Sigmoid colon (tissue), 7 donors: ENCODE data around the gene PIK3R5. TPM values are rescaled to one million over a fixed set of nuclear protein-coding genes. Genes with fewer than 3 reads are reported as not detected.
"Not testable (repeated sequence)": the region's sequence is repeated elsewhere in the genome, so short reads cannot be mapped to it uniquely, and the experiment has no call there.

Experiments used
- DNase-seq: peaks from one replicate; pipeline ENCODE4 v3.0.0-alpha.2; 2019
- H3K27ac ChIP-seq, 4 donors: fragments of 200-600 bp; sonication (generic); one replicate each; pipeline ENCODE4 v1.5.1; 2016 to 2019; ENCODE audit warnings: mild to moderate bottlenecking in 1 of 4
- H3K27me3 ChIP-seq, 3 donors: fragments of 200-600 bp; sonication (generic); one replicate each; pipeline ENCODE4 v1.5.1; 2019; ENCODE audit warnings: mild to moderate bottlenecking in 1 of 3
- H3K36me3 ChIP-seq, 4 donors: fragments of 200-600 bp; sonication (generic); one replicate each; pipeline ENCODE4 v1.5.1; 2016 to 2019
- H3K4me1 ChIP-seq, 4 donors: fragments of 200-600 bp; sonication (generic); one replicate each; pipeline ENCODE4 v1.5.1; 2017 to 2019
- H3K4me3 ChIP-seq, 4 donors: fragments of 200-600 bp; sonication (generic); one replicate each; pipeline ENCODE4 v1.5.1; 2017 to 2019; ENCODE audit warnings: mild to moderate bottlenecking in 2 of 4, moderate library complexity in 1 of 4
- H3K9me3 ChIP-seq, 4 donors: fragments of 200-600 bp in 3 of 4; sonication (generic) in 3 of 4; one replicate each; pipeline versions ENCODE4 v1.5.1 to v1.6.1; 2013 to 2019
- CTCF ChIP-seq, 4 experiments: fragments of 450-650 bp in 3 of 4; fragments of 200-600 bp in 1 of 4; IDR thresholded peaks; one replicate each; pipeline ENCODE4 v1.5.1; 2016 to 2019; ENCODE audit warnings: antibody characterized with exemption in 4 of 4, mild to moderate bottlenecking in 3 of 4, moderate library complexity in 2 of 4
- EP300 ChIP-seq, 4 donors: sonication (generic); formaldehyde crosslinking; IDR thresholded peaks; one replicate each; pipeline ENCODE4 v1.6.1; 2017; ENCODE audit warnings: antibody characterized with exemption in 4 of 4
- POLR2A ChIP-seq, 2 donors: fragments of 450-650 bp; IDR thresholded peaks; one replicate each; pipeline ENCODE4 v1.6.1; 2016; ENCODE audit warnings: antibody characterized with exemption in 2 of 2, mild to moderate bottlenecking in 2 of 2, moderate library complexity in 2 of 2
- POLR2AphosphoS5 ChIP-seq, 4 donors: sonication (generic); formaldehyde crosslinking; IDR thresholded peaks; one replicate each; pipeline ENCODE4 v1.6.1; 2017; ENCODE audit warnings: antibody characterized with exemption in 4 of 4
- WGBS, 2 donors: extraction: QIAGEN DNeasy Blood & Tissue Kit; methylation state at CpG; one replicate each; pipeline ENCODE4 v1.1.7; 2013; 5-methylcytosine and 5-hydroxymethylcytosine counted together
- intact Hi-C: fragments of 100-400 bp; cut with DNase I; formaldehyde crosslinking; loops from one replicate; pipeline ENCODE4 v1.15.1; 2023
- polyA plus RNA-seq, 3 donors: library from polyadenylated mRNA; stranded (reverse); fragments of 200-250 nt; gene quantifications; one replicate each; pipeline ENCODE4 v1.2.3, GENCODE V29; 2013
- total RNA-seq, 4 donors: library from RNA; depleted of rRNA; stranded (reverse); fragments of >200 nt; gene quantifications; one replicate each; pipeline ENCODE4 v1.1.0, GENCODE V29; 2016
- donor health status: healthy with polysubstance abuse.
- donor health status: Bipolar disorder and iron deficiency.
- donor health status: healthy.

The PIK3R5 gene
- total and polyA plus RNA-seq, 7 donors: 2.4 to 13.6 (median 8.2) TPM

- no peak overlapping the region for H3K4me3 ChIP-seq
- no peaks in the 10 kb centered on the region for H3K36me3 ChIP-seq
- DNase-seq: no peak
- H3K27ac ChIP-seq: no peak overlapping the region
- H3K9me3 ChIP-seq: no peaks in the 10 kb centered on the region
- no peaks in the 10 kb centered on the region for H3K4me1 ChIP-seq
- no peak for TF ChIP-seq CTCF (IDR thresholded peaks at IDR 0.05)
- TF ChIP-seq POLR2AphosphoS5 (IDR thresholded peaks at IDR 0.05): no peak
- no peak for TF ChIP-seq POLR2A (IDR thresholded peaks at IDR 0.05)
- TF ChIP-seq EP300 (IDR thresholded peaks at IDR 0.05): no peak
- intact Hi-C loops: no loop called here
- 61 to 74% methylated on average over 8 of the region's 8 CpGs for WGBS, 2 donors
- H3K27me3 ChIP-seq: peaks cover 0 to 2% (median 0%) of the 10 kb centered on the region in 3 donors
Observed at GRCh38 chr17:8888704-8889302, 76.7 kb downstream of the PIK3R5 start.

- Histone ChIP-seq H3K27me3 (peaks cover 0 to 2% (median 0%) of the 10 kb centered on the region in 3 donors), H3K9me3 (no peaks in the 10 kb centered on the region), H3K36me3 (no peaks in the 10 kb centered on the region), H3K27ac (no peak overlapping the region), H3K4me1 (no peaks in the 10 kb centered on the region), H3K4me3 (no peak overlapping the region)
- TF ChIP-seq POLR2A (IDR thresholded peaks at IDR 0.05) (no peak), POLR2AphosphoS5 (IDR thresholded peaks at IDR 0.05) (no peak), CTCF (IDR thresholded peaks at IDR 0.05) (no peak), EP300 (IDR thresholded peaks at IDR 0.05) (no peak)
- DNase-seq: no peak
- intact Hi-C loops: no loop called here
- WGBS, 2 donors: 67 to 77% methylated on average over 39 of the region's 39 CpGs
Observed at GRCh38 chr17:8887834-8888703, 77.4 kb downstream of the PIK3R5 start.

- Histone ChIP-seq H3K27me3 (peaks cover 0 to 2% (median 0%) of the 10 kb centered on the region in 3 donors), H3K4me3 (no peak overlapping the region), H3K27ac (no peak overlapping the region), H3K4me1 (no peaks in the 10 kb centered on the region), H3K36me3 (no peaks in the 10 kb centered on the region), H3K9me3 (no peaks in the 10 kb centered on the region)
- TF ChIP-seq POLR2A (IDR thresholded peaks at IDR 0.05) (no peak), POLR2AphosphoS5 (IDR thresholded peaks at IDR 0.05) (no peak), EP300 (IDR thresholded peaks at IDR 0.05) (no peak), CTCF (IDR thresholded peaks at IDR 0.05) (no peak)
- DNase-seq: no peak
- 94 to 96% methylated on average over 11 of the region's 11 CpGs for WGBS, 2 donors
- intact Hi-C loops: no loop called here
Observed at GRCh38 chr17:8887301-8887700, 78.2 kb downstream of the PIK3R5 start.

GRCh38 chr17:8885967-8886684 lies 79.4 kb downstream of the PIK3R5 start:
- H3K27me3 ChIP-seq: peaks cover 0 to 2% (median 0%) of the 10 kb centered on the region in 3 donors
- no peak overlapping the region for H3K27ac ChIP-seq
- TF ChIP-seq POLR2A (IDR thresholded peaks at IDR 0.05) (no peak), CTCF (IDR thresholded peaks at IDR 0.05) (no peak), EP300 (IDR thresholded peaks at IDR 0.05) (no peak)
- intact Hi-C loops: no loop called here
- no peak for DNase-seq
- 90 to 95% methylated on average over 23 of the region's 23 CpGs for WGBS, 2 donors
- no peaks in the 10 kb centered on the region for H3K36me3 ChIP-seq
- no peak overlapping the region for H3K4me3 ChIP-seq
- H3K4me1 ChIP-seq: no peaks in the 10 kb centered on the region
- no peaks in the 10 kb centered on the region for H3K9me3 ChIP-seq

- intact Hi-C loops, H3K27ac ChIP-seq, H3K4me1 ChIP-seq, H3K27me3 ChIP-seq, DNase-seq, H3K4me3 ChIP-seq, H3K9me3 ChIP-seq, H3K36me3 ChIP-seq: not testable (repeated sequence)
- 81 to 86% methylated on average over 30 of the region's 30 CpGs for WGBS, 2 donors
Observed at GRCh38 chr17:8885163-8885966, 80.1 kb downstream of the PIK3R5 start.
